ENCODE results near the gene MRPL44. TPM values are rescaled to one million over a fixed set of nuclear protein-coding genes. Genes with fewer than 3 reads are reported as not detected.

Gene MRPL44
- total and polyA plus RNA-seq, 2 of the 13 experiments (the other 11 are each of a cell fraction or from before 2014, with no cell fraction given): 38.4 to 78.0 TPM

DNA sequence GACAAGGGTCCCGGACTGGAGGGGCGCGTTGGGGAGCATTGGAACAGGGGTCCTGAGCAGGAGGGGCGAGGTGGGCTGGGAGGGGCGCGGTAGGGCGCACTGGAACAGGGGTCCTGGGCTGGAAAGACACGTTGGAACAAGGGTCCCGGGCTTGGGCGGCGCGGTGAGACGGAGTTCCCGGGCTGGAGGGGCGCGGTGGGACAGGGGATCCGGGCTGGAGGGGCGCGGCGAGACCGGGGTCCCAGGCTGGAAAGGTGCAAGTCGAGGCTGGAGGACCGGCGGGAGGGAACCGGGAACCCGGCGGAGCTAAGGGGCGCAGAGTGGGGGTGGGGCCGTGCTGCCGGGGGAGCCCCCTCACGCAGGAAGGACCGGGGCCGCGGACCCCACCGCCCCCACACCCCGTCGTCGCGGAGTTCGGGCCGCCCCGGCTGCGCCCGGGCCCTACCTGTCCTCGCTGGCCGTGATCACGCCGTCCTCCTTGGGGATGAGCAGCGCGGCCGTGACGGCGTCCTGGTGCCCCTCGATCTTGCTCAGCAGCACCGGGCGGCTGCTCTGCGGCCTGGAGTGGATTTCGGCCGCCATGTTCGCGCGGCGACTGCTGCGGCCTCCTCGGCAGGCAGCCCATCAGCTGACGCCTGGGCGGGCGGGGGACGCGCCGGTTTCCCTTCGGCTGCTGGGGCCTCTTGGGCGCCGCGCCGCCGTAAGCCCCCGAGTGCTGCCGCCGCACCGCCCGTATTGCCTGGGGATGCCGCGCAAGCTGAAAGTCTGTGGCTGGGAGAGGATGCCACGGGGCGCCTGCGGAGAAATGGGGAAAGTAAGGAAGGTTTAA lies 12.3 kb upstream of the MRPL44 start, which contains the start of gene WDFY1 (continued):
- TF ChIP-seq RNF2 (conservative IDR thresholded peaks at IDR 0.05; ENCODE audit: low read depth) (no peak), FIP1L1 (IDR thresholded peaks at IDR 0.05; ENCODE audit: borderline replicate concordance, insufficient read depth, low read depth, low read length) (no peak)
- TF ChIP-seq, protein P1, sequence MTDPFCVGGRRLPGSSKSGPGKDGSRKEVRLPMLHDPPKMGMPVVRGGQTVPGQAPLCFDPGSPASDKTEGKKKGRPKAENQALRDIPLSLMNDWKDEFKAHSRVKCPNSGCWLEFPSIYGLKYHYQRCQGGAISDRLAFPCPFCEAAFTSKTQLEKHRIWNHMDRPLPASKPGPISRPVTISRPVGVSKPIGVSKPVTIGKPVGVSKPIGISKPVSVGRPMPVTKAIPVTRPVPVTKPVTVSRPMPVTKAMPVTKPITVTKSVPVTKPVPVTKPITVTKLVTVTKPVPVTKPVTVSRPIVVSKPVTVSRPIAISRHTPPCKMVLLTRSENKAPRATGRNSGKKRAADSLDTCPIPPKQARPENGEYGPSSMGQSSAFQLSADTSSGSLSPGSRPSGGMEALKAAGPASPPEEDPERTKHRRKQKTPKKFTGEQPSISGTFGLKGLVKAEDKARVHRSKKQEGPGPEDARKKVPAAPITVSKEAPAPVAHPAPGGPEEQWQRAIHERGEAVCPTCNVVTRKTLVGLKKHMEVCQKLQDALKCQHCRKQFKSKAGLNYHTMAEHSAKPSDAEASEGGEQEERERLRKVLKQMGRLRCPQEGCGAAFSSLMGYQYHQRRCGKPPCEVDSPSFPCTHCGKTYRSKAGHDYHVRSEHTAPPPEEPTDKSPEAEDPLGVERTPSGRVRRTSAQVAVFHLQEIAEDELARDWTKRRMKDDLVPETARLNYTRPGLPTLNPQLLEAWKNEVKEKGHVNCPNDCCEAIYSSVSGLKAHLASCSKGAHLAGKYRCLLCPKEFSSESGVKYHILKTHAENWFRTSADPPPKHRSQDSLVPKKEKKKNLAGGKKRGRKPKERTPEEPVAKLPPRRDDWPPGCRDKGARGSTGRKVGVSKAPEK (CRISPR knock-in tag; IDR thresholded peaks at IDR 0.05; ENCODE audit: borderline replicate concordance): 0 out of 2 replicates have a peak, but pooled peaks have one; percentile 54

DNA sequence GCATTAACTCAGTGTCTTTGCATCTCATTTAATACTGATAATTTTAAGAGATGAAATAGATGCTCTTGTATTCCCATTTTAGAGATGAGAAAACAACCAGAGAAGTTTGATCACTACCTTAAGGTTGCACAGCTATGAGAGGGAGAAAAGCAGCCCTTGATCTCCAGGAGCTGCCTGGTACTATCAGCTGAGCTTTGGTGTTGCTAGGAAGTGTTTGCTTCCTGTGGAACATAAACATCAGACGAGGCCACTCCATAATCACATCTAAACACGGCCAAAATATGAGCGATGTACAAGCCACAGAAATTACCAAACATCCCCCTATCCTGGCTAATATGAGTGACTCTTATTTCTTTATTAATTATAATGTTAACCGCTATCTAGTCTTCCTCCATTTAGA lies 11.5 kb upstream of the MRPL44 start:
- peak overlapping the region; percentile 57 for H3K4me2 ChIP-seq (ENCODE audit: low read depth, low read length)

More for the DNA sequence above, 11.5 kb upstream of the MRPL44 start:
- CTCF ChIA-PET (ENCODE audit: low intra/inter-chr PET ratio, low total read pairs): no interaction called here
- peaks cover 36% of the 10 kb centered on the region for H3K79me2 ChIP-seq (ENCODE audit: insufficient read depth, low read length)
- H3K9me3 ChIP-seq (ENCODE audit: low read length): no peaks in the 10 kb centered on the region
- BruUV-seq (replicated peaks): no TSS peak
- no peaks in the 10 kb centered on the region; a peak in 1 of 5 replicates for H3K27me3 ChIP-seq (ENCODE audit: control insufficient read depth in 1 of 2, insufficient read depth in 2 of 2, low read length in 2 of 2)
- POLR2A ChIA-PET: interaction anchor here (0.8 to 3.6 kb wide), 7 partner anchors 10 to 92 kb away, joined by 5 to 69 read pairs (median 6); partner anchors contain the start of gene MRPL44
- peaks cover 7% of the 10 kb centered on the region; the same call in 1 of the 2 replicates for H4K20me1 ChIP-seq (ENCODE audit: insufficient read depth, low read length)
- H3K27ac ChIP-seq (ENCODE audit: extremely low read length, insufficient read depth, low read length): no peak overlapping the region
- H3K4me3 ChIP-seq (replicated peaks in 1 of 3; ENCODE audit: insufficient read depth in 1 of 3, low read depth in 2 of 3, low read length in 3 of 3): peak overlapping the region in 1 of 3 experiments; percentile 99; a peak in 1 of 6 replicates
- TF ChIP-seq CREB1 (IDR thresholded peaks at IDR 0.05) (no peak), CREB1 (CRISPR knock-in tag; IDR thresholded peaks at IDR 0.05) (0 out of 2 replicates have a peak, but pooled peaks have one; percentile 15), CBX5 (CRISPR knock-in tag; IDR thresholded peaks at IDR 0.05; ENCODE audit: borderline replicate concordance) (no peak), NCOA2 (CRISPR knock-in tag; IDR thresholded peaks at IDR 0.05) (no peak), PTBP1 (IDR thresholded peaks at IDR 0.05; ENCODE audit: low read depth, low read length, poor library complexity, severe bottlenecking) (no peak)
- TF ChIP-seq, protein P2, sequence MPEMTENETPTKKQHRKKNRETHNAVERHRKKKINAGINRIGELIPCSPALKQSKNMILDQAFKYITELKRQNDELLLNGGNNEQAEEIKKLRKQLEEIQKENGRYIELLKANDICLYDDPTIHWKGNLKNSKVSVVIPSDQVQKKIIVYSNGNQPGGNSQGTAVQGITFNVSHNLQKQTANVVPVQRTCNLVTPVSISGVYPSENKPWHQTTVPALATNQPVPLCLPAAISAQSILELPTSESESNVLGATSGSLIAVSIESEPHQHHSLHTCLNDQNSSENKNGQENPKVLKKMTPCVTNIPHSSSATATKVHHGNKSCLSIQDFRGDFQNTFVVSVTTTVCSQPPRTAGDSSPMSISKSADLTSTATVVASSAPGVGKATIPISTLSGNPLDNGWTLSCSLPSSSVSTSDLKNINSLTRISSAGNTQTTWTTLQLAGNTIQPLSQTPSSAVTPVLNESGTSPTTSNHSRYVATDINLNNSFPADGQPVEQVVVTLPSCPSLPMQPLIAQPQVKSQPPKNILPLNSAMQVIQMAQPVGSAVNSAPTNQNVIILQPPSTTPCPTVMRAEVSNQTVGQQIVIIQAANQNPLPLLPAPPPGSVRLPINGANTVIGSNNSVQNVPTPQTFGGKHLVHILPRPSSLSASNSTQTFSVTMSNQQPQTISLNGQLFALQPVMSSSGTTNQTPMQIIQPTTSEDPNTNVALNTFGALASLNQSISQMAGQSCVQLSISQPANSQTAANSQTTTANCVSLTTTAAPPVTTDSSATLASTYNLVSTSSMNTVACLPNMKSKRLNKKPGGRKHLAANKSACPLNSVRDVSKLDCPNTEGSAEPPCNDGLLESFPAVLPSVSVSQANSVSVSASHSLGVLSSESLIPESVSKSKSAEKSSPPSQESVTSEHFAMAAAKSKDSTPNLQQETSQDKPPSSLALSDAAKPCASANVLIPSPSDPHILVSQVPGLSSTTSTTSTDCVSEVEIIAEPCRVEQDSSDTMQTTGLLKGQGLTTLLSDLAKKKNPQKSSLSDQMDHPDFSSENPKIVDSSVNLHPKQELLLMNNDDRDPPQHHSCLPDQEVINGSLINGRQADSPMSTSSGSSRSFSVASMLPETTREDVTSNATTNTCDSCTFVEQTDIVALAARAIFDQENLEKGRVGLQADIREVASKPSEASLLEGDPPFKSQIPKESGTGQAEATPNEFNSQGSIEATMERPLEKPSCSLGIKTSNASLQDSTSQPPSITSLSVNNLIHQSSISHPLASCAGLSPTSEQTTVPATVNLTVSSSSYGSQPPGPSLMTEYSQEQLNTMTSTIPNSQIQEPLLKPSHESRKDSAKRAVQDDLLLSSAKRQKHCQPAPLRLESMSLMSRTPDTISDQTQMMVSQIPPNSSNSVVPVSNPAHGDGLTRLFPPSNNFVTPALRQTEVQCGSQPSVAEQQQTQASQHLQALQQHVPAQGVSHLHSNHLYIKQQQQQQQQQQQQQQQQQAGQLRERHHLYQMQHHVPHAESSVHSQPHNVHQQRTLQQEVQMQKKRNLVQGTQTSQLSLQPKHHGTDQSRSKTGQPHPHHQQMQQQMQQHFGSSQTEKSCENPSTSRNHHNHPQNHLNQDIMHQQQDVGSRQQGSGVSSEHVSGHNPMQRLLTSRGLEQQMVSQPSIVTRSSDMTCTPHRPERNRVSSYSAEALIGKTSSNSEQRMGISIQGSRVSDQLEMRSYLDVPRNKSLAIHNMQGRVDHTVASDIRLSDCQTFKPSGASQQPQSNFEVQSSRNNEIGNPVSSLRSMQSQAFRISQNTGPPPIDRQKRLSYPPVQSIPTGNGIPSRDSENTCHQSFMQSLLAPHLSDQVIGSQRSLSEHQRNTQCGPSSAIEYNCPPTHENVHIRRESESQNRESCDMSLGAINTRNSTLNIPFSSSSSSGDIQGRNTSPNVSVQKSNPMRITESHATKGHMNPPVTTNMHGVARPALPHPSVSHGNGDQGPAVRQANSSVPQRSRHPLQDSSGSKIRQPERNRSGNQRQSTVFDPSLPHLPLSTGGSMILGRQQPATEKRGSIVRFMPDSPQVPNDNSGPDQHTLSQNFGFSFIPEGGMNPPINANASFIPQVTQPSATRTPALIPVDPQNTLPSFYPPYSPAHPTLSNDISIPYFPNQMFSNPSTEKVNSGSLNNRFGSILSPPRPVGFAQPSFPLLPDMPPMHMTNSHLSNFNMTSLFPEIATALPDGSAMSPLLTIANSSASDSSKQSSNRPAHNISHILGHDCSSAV (CRISPR knock-in tag; IDR thresholded peaks at IDR 0.05; ENCODE audit: borderline replicate concordance): no peak
- peaks cover 36% of the 10 kb centered on the region for H3K4me1 ChIP-seq (ENCODE audit: insufficient read depth, low read length)
- H2AFZ ChIP-seq (ENCODE audit: low read length): no peak overlapping the region
- no peak for FAIRE-seq
- no peaks in the 10 kb centered on the region for H3K36me3 ChIP-seq (replicated peaks in 1 of 2; ENCODE audit: control insufficient read depth in 1 of 2, insufficient read depth in 2 of 2, low read length in 2 of 2)
- no peak for DNase-seq (ENCODE audit: low spot score)
- in situ Hi-C loops (cut with HindIII; ENCODE audit: extremely low pct_ligation_motif_present, low pct_unique_long_range_greater_than_20kb) (no loop called here), intact Hi-C loops (cut with micrococcal nuclease; ENCODE audit: unreplicated experiment) (loop anchor here (1.0 to 2.0 kb wide), 2 partner anchors 15 to 37 kb away; no protein-coding TSS in a partner anchor)
- H3K9ac ChIP-seq (ENCODE audit: insufficient read depth, low read depth, low read length): no peak overlapping the region
- ATAC-seq: no peak
- 91% methylated on average over 4 of the region's 4 CpGs for WGBS (ENCODE audit: low lambda C conversion rate)

Data from HepG2 (cell line).